ENCODE results near the gene MYH7B. TPM values are rescaled to one million over a fixed set of nuclear protein-coding genes. Genes with fewer than 3 reads are reported as not detected.

MYH7B gene
- total RNA-seq, 1 experiment from 2014 or later: 0.74 TPM

DNA sequence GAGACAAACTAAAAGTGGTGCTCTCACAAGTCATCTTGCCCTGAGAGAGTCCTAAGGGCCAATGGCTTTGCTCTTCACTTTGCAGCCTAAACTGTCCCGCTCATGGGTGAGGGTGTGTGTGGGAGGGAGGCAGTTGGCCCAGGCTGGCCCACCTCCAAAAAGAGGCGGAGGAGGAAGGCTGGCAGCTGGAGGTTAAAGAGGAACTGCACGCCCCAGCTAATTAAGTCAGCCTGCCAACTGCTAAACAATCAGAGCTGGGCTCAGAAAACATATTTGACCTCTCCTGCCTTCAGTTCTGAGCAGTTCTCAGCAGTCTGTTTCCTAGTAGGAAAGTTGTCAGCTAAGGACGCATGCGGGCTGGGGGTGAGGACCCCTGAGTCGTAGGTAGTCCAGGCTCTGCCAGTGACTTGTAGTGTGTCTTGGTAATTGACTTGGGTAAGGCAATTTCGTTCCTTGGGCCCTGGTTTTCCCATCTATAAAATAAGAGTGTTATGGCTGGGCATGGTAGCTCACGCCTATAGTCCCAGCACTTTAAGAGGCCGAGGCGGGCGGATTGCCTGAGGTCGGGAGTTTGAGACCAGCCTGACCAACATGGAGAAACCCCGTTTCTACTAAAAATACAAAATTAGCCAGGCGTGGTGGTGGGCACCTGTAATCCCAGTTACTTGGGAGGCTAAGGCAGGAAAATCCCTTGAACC lies 17.1 kb upstream of the MYH7B start:
- ChIA-PET CTCF (no interaction called here), RAD21 (ENCODE audit: low non-redundant PET in 1 of 2, low total read pairs in 2 of 2, uncharacterized antibody in 2 of 2, unreplicated experiment in 2 of 2) (no interaction called here), POLR2A (interaction anchor here (1.0 kb wide), 1 partner anchor 17 kb away, joined by 3 read pairs; the partner anchor contains the start of genes GSS and MYH7B)
- Histone ChIP-seq H3K4me1 (ENCODE audit: control insufficient read depth in 1 of 2, insufficient read depth in 2 of 2, low read length in 2 of 2) (no peaks in the 10 kb centered on the region), H3K36me3 (ENCODE audit: control insufficient read depth in 1 of 2, insufficient read depth in 2 of 2, low read length in 2 of 2) (peaks cover 25 to 47% of the 10 kb centered on the region in 2 experiments), H3K9ac (ENCODE audit: low read length) (no peak overlapping the region), H4K20me1 (ENCODE audit: insufficient read depth) (no peaks in the 10 kb centered on the region), H3K9me2 (ENCODE audit: insufficient read depth) (no peaks in the 10 kb centered on the region), H3K27me3 (ENCODE audit: insufficient read depth, low read length) (no peaks in the 10 kb centered on the region), H2AFZ (ENCODE audit: low read depth, low read length, poor library complexity, severe bottlenecking) (no peak overlapping the region), H3K79me2 (ENCODE audit: insufficient read depth, low read length) (no peaks in the 10 kb centered on the region), H3K4me2 (ENCODE audit: low read length) (no peak overlapping the region), H3K27ac (ENCODE audit: low read depth, low read length) (no peak overlapping the region), H3K4me3 (replicated peaks in 1 of 2; ENCODE audit: low read depth in 1 of 2, low read length in 2 of 2) (no peak overlapping the region), H3K9me3 (ENCODE audit: control insufficient read depth in 1 of 2, insufficient read depth in 1 of 2, low read depth in 1 of 2, low read length in 2 of 2) (no peaks in the 10 kb centered on the region)
- ATAC-seq (no peak), DNase-seq (ENCODE audit: low read depth, low spot score) (no peak)
- intact Hi-C loops (cut with micrococcal nuclease): no loop called here
- BruUV-seq (replicated peaks): no TSS peak
- TF ChIP-seq FOSL1 (IDR thresholded peaks at IDR 0.05; ENCODE audit: low read depth): no peak
- no peak for TF ChIP-seq CEBPB (IDR thresholded peaks at IDR 0.05; ENCODE audit: low read depth)
- TF ChIP-seq RAD21 (IDR thresholded peaks at IDR 0.05; ENCODE audit: low read depth): no peak
- TF ChIP-seq POLR2AphosphoS5 (IDR thresholded peaks at IDR 0.05; ENCODE audit: low read depth, low read length): no peak
- no peak for TF ChIP-seq EZH2 (IDR thresholded peaks at IDR 0.05)
- TF ChIP-seq ZNF274 (IDR thresholded peaks at IDR 0.05; ENCODE audit: low read depth, low read length): no peak
- TF ChIP-seq EZH2phosphoT487 (IDR thresholded peaks at IDR 0.05; ENCODE audit: borderline replicate concordance): no peak
- no peak for TF ChIP-seq SIN3A (IDR thresholded peaks at IDR 0.05; ENCODE audit: low read depth)

DNA sequence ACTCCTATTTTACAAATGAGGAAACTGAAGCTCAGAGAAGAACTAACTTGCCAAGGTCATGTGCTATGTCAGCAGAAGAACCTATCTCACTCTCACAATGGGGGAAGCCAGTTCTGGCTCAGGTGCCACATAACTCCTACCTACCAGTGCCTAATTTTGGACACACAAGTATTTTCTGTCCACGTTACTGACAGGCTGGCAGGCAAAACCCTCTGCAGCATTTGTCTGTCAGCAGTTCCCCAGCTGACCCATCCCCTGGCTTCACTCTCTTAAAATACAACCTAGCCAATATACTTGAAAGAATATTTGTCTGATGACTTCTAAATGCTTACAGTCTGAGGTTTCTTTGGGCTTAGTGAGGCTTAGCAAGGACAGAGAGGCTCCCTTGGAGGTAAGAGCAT lies 15.6 kb upstream of the MYH7B start:
- H3K9ac ChIP-seq (ENCODE audit: low read length): no peak overlapping the region
- H3K9me2 ChIP-seq (ENCODE audit: insufficient read depth): no peaks in the 10 kb centered on the region
- ChIA-PET RAD21 (ENCODE audit: low non-redundant PET in 1 of 2, low total read pairs in 2 of 2, uncharacterized antibody in 2 of 2, unreplicated experiment in 2 of 2) (no interaction called here), POLR2A (interaction anchor here (1.0 kb wide), 1 partner anchor 16 kb away, joined by 3 read pairs; the partner anchor contains the start of genes GSS and MYH7B), CTCF (no interaction called here)
- no peaks in the 10 kb centered on the region for H3K9me3 ChIP-seq (ENCODE audit: control insufficient read depth in 1 of 2, insufficient read depth in 1 of 2, low read depth in 1 of 2, low read length in 2 of 2)
- no TSS peak for BruUV-seq (replicated peaks)
- no peaks in the 10 kb centered on the region for H4K20me1 ChIP-seq (ENCODE audit: insufficient read depth)
- ATAC-seq (no peak), DNase-seq (ENCODE audit: low read depth, low spot score) (no peak)
- no peak overlapping the region for H2AFZ ChIP-seq (ENCODE audit: low read depth, low read length, poor library complexity, severe bottlenecking)
- peaks cover 27 to 57% of the 10 kb centered on the region in 2 experiments for H3K36me3 ChIP-seq (ENCODE audit: control insufficient read depth in 1 of 2, insufficient read depth in 2 of 2, low read length in 2 of 2)
- no peaks in the 10 kb centered on the region for H3K27me3 ChIP-seq (ENCODE audit: insufficient read depth, low read length)
- H3K27ac ChIP-seq (ENCODE audit: low read depth, low read length): no peak overlapping the region
- TF ChIP-seq ZFX (IDR thresholded peaks at IDR 0.05): no peak
- TF ChIP-seq ZNF274 (IDR thresholded peaks at IDR 0.05; ENCODE audit: low read depth, low read length): no peak
- TF ChIP-seq TCF7L2 (IDR thresholded peaks at IDR 0.05; ENCODE audit: borderline replicate concordance, extremely low read depth, insufficient read depth, insufficient read length): no peak
- TF ChIP-seq, protein P1, sequence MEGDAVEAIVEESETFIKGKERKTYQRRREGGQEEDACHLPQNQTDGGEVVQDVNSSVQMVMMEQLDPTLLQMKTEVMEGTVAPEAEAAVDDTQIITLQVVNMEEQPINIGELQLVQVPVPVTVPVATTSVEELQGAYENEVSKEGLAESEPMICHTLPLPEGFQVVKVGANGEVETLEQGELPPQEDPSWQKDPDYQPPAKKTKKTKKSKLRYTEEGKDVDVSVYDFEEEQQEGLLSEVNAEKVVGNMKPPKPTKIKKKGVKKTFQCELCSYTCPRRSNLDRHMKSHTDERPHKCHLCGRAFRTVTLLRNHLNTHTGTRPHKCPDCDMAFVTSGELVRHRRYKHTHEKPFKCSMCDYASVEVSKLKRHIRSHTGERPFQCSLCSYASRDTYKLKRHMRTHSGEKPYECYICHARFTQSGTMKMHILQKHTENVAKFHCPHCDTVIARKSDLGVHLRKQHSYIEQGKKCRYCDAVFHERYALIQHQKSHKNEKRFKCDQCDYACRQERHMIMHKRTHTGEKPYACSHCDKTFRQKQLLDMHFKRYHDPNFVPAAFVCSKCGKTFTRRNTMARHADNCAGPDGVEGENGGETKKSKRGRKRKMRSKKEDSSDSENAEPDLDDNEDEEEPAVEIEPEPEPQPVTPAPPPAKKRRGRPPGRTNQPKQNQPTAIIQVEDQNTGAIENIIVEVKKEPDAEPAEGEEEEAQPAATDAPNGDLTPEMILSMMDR (IDR thresholded peaks at IDR 0.05 in 2 of 3, conservative IDR thresholded peaks at IDR 0.05 in 1 of 3; ENCODE audit: borderline replicate concordance in 1 of 3, insufficient read depth in 1 of 3, low read depth in 2 of 3, low read length in 2 of 3): no peak
- no peak for TF ChIP-seq FOSL1 (IDR thresholded peaks at IDR 0.05; ENCODE audit: low read depth)
- TF ChIP-seq EGR1 (IDR thresholded peaks at IDR 0.05; ENCODE audit: low read depth): no peak
- TF ChIP-seq JUND (IDR thresholded peaks at IDR 0.05): no peak
- intact Hi-C loops (cut with micrococcal nuclease): no loop called here
- H3K4me2 ChIP-seq (ENCODE audit: low read length): no peak overlapping the region
- no peak overlapping the region for H3K4me3 ChIP-seq (replicated peaks in 1 of 2; ENCODE audit: low read depth in 1 of 2, low read length in 2 of 2)
- H3K79me2 ChIP-seq (ENCODE audit: insufficient read depth, low read length): no peaks in the 10 kb centered on the region
- H3K4me1 ChIP-seq (ENCODE audit: control insufficient read depth in 1 of 2, insufficient read depth in 2 of 2, low read length in 2 of 2): no peaks in the 10 kb centered on the region
